Transverse colon (tissue), 3 donors: ENCODE data around the gene SLFN14.

Experiments used
- EP300 ChIP-seq: sonication (generic); formaldehyde crosslinking; IDR thresholded peaks from one replicate; pipeline ENCODE4 v1.6.1; 2017; ENCODE audit warnings: antibody characterized with exemption, low read depth
- POLR2A ChIP-seq: fragments of 450-650 bp; IDR thresholded peaks from one replicate; pipeline ENCODE4 v1.6.1; 2016; ENCODE audit warnings: antibody characterized with exemption, mild to moderate bottlenecking, moderate library complexity
- TF ChIP-seq, protein P1 (sequence below), 5 experiments: fragments of 200-600 bp in 3 of 5; fragments of 450-650 bp in 2 of 5; sonication (generic) in 3 of 5; IDR thresholded peaks; 1 replicate in 2 of 5; 2 replicates in 3 of 5; pipeline ENCODE4 v1.5.1; 2016 to 2017; ENCODE audit warnings: antibody characterized with exemption in 5 of 5, inconsistent platforms in 3 of 5, mild to moderate bottlenecking in 2 of 5, moderate library complexity in 1 of 5

DNA sequence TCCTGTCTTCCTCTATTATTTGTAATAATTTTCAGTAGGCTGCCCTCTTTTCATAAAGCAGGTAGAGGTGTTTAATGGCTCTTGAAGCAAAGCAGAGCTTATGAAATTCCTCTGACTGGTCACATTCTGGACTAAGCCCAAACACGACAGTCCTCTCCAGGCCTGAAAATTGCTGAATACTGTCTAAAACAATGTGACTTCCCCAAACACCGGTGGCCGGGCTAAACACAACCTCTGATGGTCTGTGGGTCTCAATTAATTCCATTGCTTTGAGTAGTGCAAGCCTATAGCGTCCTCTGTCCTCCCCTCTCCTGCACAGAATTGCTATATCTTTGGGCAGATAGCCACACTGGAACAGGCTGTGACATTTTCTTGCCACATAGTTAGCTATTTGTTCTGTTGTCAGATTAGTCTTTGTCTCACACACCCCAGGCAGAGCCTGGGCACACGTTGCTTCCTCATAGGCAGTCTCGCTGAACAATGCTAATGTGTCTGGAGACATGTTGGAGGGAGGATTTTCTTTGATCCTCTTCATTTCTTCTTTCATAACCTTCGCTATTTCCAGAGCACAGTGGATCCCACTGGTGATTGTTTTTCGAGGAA, 12.3 kb downstream of the SLFN14 start:
- TF ChIP-seq, protein P1, sequence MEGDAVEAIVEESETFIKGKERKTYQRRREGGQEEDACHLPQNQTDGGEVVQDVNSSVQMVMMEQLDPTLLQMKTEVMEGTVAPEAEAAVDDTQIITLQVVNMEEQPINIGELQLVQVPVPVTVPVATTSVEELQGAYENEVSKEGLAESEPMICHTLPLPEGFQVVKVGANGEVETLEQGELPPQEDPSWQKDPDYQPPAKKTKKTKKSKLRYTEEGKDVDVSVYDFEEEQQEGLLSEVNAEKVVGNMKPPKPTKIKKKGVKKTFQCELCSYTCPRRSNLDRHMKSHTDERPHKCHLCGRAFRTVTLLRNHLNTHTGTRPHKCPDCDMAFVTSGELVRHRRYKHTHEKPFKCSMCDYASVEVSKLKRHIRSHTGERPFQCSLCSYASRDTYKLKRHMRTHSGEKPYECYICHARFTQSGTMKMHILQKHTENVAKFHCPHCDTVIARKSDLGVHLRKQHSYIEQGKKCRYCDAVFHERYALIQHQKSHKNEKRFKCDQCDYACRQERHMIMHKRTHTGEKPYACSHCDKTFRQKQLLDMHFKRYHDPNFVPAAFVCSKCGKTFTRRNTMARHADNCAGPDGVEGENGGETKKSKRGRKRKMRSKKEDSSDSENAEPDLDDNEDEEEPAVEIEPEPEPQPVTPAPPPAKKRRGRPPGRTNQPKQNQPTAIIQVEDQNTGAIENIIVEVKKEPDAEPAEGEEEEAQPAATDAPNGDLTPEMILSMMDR (IDR thresholded peaks at IDR 0.05) = no peak
- TF ChIP-seq EP300 = no peak
- TF ChIP-seq POLR2A = no peak
